ENCODE data around the gene SLCO2B1. TPM values are rescaled to one million over a fixed set of nuclear protein-coding genes. Genes with fewer than 3 reads are reported as not detected.

The SLCO2B1 gene
- total RNA-seq, 4 donors from 2014 or later: 68.8 to 148 (median 85.3) TPM

DNA sequence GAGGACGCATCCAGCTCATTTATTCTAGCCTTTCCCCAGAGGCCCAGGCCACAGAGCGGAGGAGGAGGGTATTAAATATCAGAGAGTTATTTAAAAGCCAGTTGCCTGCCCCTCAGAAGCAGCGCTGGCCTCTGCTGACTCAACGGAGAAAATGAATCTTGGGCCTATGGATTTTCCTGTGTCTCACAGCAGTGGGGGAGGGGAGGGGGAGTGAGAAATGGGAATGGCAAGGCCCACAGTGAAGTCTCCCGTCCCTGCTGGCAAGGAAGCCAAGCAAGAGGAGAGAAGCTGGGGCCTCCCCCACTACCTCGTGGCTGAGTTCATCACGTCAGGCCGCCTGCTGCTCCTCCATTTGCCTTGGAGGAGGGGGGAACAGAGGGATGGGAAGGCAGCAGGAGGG, 85.2 kb downstream of the SLCO2B1 start:
- TF ChIP-seq, protein P1, sequence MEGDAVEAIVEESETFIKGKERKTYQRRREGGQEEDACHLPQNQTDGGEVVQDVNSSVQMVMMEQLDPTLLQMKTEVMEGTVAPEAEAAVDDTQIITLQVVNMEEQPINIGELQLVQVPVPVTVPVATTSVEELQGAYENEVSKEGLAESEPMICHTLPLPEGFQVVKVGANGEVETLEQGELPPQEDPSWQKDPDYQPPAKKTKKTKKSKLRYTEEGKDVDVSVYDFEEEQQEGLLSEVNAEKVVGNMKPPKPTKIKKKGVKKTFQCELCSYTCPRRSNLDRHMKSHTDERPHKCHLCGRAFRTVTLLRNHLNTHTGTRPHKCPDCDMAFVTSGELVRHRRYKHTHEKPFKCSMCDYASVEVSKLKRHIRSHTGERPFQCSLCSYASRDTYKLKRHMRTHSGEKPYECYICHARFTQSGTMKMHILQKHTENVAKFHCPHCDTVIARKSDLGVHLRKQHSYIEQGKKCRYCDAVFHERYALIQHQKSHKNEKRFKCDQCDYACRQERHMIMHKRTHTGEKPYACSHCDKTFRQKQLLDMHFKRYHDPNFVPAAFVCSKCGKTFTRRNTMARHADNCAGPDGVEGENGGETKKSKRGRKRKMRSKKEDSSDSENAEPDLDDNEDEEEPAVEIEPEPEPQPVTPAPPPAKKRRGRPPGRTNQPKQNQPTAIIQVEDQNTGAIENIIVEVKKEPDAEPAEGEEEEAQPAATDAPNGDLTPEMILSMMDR (IDR thresholded peaks at IDR 0.05; ENCODE audit: low read depth): no peak

DNA sequence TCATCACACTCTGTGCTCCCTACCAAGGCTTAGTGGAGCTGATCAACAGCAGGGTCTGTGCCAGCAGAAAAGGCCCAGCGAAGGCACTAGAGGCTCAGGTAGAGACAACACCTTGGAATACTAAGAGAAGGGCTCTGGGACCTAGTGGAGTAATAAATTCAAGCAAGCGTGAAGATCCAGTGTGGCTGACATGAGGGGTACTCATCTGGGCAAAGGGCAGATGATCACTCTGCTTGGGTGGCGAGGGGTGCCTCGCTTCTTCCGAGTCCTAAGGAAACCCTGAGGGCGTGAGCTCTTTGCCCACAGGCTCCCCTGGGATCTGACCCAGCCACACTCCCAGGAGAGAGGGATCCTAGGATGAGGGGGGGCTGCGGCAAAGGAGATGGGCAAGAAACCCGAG, 86.1 kb downstream of the SLCO2B1 start:
- TF ChIP-seq, protein P1 (IDR thresholded peaks at IDR 0.05; ENCODE audit: low read depth): no peak

DNA sequence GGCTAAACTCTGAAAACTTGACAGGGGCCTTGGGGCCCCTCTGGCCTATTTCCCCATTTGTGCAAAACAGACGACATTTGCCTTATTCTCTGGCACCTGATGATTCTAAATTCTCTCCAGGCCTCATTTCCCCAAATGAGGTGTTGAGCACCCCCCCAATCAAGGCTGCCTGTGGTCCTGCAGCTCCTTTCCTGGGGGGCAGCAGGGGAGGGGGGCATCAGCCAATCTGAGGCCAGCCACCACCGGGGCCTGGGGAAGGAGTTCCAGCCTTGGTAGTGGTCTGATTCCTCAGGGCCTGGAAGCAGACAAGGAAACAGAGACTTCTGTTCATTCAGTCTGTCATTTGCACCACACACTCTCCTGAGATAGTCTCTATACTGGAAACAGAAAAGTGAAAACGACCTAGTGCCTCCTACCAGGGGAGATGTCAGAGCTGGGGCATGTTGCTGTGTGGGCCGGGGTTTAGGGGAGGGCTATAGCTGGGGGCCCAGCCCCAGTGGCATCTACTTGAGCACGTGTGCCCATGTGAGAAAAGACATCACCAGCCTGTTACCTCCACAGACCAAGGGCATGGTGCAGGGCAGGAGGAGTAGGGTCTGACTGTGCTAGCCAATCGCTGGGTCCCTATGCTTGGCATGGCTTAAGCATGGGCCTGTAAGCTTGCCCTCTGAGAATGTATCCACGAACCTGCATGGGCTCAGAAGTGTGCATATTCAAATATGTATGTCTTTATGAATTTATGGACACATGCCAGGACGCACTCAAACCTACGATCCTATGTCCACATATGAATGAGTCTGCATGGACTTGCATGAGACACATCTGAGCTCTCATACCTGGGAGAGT, 87.9 kb downstream of the SLCO2B1 start:
- TF ChIP-seq, protein P1 (IDR thresholded peaks at IDR 0.05; ENCODE audit: low read depth): no peak

DNA sequence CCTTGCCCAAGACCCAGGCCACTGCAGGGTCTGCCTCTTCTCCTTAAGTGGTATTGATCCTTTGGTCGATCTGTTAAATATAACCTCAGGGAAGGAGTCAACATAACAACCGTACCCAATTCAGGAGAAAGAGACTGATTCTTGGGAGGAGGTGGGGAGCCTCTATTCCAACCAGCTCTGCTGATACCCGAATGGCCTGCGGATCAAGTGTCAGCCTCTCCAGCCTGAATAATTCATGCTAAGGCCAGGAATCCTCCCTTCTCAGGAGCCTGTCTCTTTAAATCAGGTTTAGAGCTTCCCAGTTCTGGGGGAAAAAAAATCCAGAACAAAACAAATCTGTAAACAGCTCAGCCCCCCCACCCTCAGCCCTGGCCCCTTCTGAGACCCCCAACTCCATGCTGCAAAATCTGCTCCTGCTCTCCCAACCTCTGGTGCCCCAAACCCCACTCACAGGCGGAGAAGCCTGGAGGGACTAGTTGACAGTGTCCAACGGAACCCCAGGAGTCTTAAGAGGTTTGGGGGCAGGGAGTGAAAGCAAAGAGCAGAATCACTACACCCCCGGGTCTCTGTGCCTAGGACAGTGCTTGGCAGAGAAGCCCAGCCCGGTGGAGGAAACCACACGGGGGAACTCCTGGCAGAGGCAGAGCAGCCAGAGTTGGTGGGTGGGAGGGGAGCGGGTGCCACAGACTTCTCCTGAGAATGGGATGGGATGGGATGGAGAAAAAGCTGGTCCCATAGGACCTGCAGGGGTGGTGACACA, 88.8 kb downstream of the SLCO2B1 start:
- TF ChIP-seq, protein P1 (IDR thresholded peaks at IDR 0.05; ENCODE audit: low read depth): no peak

DNA sequence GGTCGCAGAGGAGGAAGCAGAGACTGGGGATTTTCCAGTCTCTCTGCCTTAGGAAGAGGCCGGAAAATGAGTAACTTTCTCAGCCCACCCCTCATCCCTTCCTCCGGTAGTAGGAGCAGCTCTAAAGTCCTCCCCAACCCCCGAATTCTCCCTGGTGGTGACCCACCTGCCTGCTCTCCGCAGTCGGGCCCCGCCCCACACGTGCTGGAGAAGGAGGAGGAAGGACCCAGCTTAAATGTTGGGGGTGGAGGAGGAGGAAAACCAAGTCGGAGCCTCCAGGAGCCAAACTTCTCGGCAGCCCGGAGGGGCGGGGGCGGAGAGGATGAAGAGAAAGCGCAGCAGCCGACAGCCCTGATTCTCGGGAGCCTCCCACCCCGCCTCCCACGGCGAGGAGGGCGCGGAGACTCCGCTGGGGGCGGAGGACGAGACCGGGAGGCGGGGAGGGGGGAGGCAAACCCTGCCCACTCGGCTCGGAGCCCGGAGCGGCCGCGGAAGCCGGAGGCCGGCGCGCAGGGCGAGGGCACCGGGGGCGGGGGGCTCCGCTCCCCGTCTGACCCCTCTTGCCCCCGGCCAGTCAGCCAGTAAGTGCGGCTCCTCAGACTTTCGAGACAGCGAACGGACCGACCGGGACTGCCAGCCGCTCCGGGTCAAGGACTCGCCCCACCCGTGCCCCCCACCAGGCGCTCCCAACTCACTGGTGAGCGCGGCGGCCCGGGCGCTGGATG, 89.6 kb downstream of the SLCO2B1 start, which contains the start of gene TPBGL:
TPBGL (plus strand) TSS at position 464 of the 725 bp plus-strand sequence. CDS start 276 bp downstream, outside the sequence.
- TF ChIP-seq, protein P1 (IDR thresholded peaks at IDR 0.05; ENCODE audit: low read depth): no peak

DNA sequence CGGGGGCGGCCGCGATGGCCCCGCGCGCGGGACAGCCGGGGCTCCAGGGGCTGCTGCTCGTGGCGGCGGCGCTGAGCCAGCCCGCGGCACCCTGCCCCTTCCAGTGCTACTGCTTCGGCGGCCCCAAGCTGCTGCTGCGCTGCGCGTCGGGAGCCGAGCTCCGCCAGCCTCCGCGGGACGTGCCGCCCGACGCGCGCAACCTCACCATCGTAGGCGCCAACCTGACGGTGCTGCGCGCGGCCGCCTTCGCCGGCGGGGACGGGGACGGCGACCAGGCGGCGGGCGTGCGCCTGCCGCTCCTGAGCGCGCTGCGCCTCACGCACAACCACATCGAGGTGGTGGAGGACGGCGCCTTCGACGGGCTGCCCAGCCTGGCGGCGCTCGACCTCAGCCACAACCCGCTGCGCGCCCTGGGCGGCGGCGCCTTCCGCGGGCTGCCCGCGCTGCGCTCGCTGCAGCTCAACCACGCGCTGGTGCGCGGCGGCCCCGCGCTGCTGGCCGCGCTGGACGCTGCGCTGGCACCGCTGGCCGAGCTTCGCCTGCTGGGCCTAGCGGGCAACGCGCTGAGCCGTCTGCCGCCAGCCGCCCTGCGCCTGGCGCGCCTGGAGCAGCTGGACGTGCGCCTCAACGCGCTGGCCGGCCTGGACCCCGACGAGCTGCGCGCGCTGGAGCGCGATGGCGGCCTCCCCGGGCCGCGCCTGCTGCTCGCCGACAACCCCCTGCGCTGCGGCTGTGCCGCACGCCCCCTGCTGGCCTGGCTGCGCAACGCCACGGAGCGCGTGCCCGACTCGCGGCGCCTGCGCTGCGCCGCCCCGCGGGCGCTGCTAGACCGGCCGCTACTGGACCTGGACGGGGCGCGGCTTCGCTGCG, 90.4 kb downstream of the SLCO2B1 start:
- TF ChIP-seq, protein P1 (IDR thresholded peaks at IDR 0.05; ENCODE audit: low read depth): no peak

Measured in subcutaneous adipose tissue (tissue), 4 donors.